Germinal center (tissue), 1 donor: ENCODE results near the gene BCL2L2.

Source experiments
- DNase-seq: peaks from one replicate; pipeline ENCODE4 v3.0.0; 2012; ENCODE audit warnings: mixed read lengths, low spot score

The BCL2L2 gene

GRCh38 chr14:23299986-23300686, 6.5 kb upstream of the BCL2L2 start:
- no peak for DNase-seq

DNA sequence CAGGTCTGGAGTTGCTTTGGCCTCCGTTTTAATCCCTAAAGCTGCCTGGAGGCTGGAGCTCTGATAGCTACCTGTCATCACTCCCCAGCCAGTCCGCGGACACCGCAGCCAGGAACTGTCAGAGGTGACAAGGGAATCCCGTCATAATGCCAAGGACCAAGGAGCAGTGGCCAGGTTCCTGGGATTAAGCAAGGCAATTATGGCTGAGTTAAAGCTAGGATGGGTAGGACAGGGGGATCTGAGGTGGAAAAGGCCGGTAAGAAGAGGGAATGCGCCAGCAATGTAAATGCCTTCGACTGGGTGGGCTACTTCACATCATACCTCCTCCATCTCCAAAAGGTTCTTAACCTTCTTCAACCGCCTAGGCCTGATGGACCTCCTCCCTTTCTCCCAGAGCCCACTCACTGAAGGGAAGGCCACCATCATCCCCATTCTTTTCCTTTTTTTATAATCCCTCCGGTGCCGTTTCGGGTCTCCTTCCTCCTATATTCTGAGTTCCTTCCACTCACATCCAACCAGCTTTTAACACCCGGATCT, 5.9 kb upstream of the BCL2L2 start:
- DNase-seq: no peak

- DNase-seq: peak; percentile 97
Measured at GRCh38 chr14:23301288-23301968, 5.2 kb upstream of the BCL2L2 start.

GRCh38 chr14:23301969-23302289, 4.7 kb upstream of the BCL2L2 start:
- no peak for DNase-seq

DNA sequence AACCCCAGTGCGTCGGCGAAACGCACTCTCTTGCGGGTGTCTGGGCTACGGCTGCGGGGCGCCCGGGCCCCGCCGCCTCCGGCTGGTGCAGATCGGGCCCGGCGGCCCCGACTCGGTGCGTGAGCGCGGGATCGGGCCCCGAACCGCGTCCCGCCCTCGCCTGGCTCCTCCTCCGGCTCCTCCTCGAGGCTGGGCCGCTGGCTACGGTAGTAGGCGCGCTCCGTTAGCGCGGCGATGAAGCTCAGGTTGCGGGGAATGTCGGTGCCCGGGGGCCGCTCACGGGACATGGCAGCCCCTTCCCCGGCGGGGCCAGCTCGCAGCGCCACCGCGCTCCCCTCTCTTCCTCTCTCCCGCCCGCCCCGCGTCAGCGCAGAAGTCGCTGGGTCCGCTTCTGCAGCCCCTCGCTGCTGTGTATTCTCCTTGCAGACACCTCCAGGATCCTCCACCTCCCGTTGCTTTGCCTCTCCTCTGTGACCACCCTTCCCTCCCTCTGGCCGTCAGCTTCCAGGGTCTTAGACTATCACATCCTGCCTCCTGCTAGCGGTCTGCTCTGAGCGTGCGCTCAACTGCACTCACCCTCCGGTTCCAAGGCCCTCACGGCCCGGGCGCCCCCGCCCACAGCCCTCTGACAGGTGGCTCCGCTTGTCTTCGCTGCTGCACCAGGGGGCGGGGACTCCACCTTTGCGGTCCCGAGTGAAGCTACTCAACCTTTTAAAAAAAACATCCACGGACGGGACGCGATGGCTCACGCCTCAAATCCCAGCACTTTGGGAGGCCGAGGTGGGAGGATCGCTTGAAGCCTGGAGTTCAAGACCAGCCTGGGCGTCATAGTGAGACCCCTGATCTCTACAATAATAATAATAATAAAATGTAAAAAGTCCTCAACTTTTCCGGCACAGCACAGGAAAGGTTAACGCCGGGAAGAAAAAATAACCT, 4.1 kb upstream of the BCL2L2 start, which contains the start of gene PPP1R3E:
Gene PPP1R3E, minus strand, starts transcription at position 570 of the 936 bp plus-strand sequence. Its CDS starts 283 bp downstream, at position 287.
- DNase-seq: peak; percentile 83

DNA sequence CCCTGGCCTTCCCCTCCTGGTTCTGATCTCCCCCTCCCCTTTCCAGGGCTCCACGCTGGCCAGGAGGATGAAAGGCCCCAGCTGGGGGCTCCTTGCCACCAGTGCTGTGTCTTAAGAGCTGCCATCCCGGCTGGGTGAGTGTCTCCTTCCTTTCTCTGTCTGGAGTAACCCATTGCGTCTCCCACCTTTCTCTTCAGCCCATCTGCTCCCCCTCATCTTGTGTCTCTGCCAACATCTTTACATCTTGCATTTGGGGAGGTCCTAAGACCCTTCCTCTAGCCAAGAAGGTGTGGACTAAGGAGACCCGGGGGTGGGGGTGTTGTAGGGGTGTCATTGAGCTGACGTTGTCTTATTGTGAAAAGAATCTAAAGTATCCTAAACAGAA, 505 bp downstream of the BCL2L2 start:
- no peak for DNase-seq

DNA sequence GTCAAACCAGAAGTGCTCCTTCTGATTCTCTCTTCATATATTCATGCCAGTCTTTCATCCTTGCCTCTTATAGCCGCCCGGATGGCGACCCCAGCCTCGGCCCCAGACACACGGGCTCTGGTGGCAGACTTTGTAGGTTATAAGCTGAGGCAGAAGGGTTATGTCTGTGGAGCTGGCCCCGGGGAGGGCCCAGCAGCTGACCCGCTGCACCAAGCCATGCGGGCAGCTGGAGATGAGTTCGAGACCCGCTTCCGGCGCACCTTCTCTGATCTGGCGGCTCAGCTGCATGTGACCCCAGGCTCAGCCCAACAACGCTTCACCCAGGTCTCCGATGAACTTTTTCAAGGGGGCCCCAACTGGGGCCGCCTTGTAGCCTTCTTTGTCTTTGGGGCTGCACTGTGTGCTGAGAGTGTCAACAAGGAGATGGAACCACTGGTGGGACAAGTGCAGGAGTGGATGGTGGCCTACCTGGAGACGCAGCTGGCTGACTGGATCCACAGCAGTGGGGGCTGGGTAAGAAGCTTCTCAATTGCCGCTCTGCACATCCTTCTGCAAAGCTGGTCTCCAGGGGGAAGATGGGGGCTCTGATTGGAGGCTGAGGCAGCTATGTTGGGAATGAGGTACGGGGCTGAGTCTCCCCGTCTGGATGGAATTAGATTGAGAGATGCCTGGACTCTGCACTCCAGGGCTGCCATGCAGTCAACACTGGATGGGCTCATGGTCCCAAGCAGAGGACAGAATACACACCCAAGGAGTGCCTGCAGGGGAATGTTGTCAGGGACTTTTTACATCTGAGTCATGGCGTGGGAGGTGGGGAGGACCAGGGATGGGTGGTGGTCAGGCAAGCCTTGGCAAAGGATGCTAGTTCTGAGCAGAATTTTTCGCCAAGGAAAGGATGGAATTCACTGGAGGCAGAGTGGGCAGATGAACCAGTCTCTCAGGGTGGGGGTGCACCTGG, 1.3 kb downstream of the BCL2L2 start:
- no peak for DNase-seq

GRCh38 chr14:23308721-23309445, 2.2 kb downstream of the BCL2L2 start:
- DNase-seq: no peak

GRCh38 chr14:23310546-23310945, 3.9 kb downstream of the BCL2L2 start:
- DNase-seq: no peak

GRCh38 chr14:23316300-23316699, 9.7 kb downstream of the BCL2L2 start:
- DNase-seq: no peak

DNA sequence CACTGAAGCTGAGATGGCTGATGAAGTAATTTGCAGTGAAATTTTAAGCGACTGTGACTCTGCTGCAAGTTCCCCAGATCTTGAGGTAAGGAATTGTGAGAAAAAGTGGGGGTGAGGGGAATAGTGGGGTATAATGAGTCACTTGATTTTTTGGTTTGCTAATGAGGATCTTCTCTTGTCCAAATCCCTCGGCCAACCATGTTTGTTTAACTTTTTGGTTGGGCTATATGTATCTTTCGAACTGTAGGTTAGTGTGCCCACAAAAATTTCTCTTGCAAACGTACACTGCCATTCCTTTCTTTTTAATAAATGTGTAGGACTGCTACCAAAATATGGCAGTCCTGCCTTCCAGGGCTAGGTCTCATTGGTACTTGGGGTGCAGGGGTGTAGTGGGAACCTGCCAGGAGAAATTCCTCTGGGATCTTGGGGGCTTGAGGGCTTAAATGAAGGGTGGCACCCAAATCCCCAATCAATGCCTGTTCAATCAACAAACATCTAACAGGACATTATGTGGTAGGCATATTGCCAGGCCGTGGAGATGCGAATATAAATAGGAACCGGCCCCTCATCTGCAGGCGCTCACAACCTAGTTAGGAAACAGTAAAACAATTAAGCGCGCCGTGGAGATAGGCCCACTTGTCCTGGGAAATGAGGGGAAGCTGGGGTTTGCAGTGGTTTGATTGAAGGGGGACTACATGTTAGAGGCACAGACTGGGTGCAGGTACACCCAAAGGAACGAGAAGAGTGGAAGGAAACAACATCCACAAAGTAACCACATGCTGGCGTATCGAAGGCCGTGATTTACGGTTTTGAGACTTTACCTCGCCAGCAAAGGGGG, 13.3 kb downstream of the BCL2L2 start:
- DNase-seq: no peak

DNA sequence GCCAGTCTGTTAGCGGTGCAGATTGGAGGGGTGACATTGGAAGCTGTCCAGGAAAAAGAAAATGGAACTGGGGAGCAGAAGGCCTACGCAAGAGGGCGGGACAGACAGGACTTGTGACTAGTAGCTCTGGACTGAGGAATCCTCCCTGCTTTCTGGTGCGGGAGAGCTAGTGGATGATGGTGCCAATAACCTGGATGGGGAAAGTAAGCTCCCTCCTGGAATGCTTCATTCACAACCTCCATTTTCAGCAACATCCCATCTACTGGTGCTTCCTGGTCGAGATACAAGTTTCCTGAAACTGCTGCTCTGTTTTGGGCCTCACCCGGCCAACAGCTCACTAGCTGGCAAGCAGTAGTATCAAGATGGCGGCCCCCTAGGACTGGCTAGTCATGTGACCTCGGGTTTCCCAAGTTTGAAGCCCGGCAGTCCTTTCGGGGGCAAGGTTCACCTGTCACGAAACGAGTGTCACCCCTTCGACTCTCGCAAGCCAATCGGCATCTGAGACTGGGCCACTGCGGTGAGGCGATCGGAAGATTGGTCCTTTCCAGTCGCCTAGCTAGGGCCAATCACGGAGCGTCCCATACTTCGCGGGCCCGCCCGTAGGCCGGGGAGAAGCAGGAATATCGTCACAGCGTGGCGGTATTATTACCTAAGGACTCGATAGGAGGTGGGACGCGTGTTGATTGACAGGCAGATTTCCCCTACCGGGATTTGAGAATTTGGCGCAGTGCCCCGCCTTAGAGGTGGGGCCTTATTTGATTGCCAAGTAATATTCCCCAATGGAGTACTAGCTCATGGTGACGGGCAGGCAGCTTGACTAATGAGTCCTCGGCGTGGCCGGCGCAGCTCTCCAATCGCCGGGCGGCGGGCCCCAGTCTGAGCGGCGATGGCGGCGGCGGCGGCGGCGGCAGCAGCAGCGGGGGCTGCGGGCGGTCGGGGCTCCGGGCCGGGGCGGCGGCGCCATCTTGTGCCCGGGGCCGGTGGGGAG, 14.2 kb downstream of the BCL2L2 start, which contains the start of gene PABPN1:
Gene PABPN1, plus strand, starts transcription at position 874 of the 988 bp plus-strand sequence. Its CDS starts 13 bp downstream, at position 887.
- DNase-seq: peak; percentile 99

GRCh38 chr14:23321572-23322547, 15.2 kb downstream of the BCL2L2 start:
- DNase-seq: peak; percentile 51

DNA sequence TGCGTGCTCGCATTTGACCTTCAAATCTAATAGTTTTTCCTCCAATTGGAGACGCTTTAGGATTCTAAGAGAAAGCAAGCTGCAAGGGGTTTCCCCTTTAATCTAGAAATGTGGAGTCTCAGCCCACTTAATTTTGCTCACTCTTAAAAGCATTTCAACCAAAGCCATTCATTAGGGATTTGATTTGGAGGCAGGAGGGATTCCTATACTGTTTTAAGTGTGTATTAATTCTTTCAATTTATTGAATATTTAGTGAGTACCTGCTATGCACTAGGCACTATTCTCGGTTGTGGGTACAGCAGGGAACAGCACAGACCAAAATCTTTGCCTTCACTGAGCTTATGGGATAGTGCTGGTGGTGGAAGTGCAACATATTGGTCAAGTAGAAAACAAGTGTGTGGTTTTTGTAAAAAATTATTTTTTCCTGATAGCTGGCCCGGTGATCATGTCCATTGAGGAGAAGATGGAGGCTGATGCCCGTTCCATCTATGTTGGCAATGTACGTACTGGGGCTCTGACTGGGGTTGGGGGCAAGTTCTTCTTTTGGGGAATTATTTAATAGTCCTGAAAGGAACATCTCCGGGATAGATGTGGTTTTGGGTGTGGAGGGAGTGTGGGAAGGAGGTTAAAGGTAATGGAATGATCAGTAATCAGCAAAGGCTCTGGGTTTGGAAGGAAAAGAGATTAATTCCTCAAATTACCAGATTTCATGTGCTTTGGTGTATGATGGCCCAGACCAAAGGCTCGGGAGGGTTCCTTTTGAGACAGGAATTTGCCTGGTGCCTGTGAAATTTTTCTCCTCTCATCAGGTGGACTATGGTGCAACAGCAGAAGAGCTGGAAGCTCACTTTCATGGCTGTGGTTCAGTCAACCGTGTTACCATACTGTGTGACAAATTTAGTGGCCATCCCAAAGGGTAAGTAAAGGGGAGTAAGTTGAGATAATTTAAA, 16.2 kb downstream of the BCL2L2 start:
- DNase-seq: no peak

GRCh38 chr14:23323838-23324454, 17.3 kb downstream of the BCL2L2 start:
- DNase-seq: no peak
